ENCODE data around the gene ICAM3.

ICAM3 gene

DNA sequence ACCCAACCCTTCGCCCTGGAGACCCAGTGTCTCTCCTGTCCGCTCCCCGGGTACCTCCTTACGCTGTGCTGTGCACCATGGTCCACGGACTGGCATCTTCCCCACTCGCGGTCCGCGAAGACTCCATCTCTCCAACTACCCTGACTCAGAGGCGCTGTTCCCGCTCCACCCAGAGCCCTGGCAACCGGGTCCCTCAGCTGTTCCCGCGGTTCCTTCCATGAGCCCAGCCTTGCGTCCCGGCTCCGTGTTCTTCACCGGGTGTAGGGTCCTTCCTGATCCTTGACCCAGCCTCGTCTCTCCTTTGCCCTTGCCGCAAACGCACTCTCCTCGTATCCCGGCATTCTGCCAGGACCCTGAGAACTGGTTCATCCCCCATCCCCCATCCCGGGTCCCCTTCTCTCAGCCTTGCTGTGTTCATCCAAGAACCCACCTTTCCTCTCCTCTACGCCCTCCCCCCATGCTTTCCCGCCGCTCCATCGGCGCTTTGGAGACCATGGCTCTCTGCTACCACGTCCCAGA lies 49.0 kb downstream of the ICAM3 start:
- peak; percentile 92 for DNase-seq

DNA sequence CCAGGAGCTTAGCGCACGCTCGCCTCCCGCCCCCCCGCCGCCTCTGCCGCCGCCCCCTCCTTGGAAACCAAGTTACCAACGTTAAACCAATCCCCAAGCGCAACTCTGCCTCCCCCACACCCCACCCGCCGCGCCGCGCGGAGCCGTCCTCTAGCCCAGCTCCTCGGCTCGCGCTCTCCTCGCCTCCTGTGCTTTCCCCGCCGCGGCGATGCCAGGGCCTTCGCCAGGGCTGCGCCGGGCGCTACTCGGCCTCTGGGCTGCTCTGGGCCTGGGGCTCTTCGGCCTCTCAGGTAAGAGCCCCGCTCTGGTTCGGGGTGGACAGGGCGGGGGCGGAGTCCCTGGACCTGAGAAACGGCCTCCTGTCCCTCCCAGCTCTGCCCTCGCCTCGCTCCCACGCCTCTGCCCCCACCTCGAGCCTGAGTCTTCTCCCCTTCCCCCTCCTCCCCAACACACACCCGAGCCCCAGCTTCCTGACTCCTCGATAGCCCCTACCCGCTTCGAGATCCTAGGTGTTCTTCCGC lies 49.5 kb downstream of the ICAM3 start, which contains the start of gene ICAM5:
Gene ICAM5, plus strand, starts transcription at position 117 of the 521 bp plus-strand sequence. Its CDS starts 92 bp downstream, at position 209.
- DNase-seq, result peak; percentile 97

DNA sequence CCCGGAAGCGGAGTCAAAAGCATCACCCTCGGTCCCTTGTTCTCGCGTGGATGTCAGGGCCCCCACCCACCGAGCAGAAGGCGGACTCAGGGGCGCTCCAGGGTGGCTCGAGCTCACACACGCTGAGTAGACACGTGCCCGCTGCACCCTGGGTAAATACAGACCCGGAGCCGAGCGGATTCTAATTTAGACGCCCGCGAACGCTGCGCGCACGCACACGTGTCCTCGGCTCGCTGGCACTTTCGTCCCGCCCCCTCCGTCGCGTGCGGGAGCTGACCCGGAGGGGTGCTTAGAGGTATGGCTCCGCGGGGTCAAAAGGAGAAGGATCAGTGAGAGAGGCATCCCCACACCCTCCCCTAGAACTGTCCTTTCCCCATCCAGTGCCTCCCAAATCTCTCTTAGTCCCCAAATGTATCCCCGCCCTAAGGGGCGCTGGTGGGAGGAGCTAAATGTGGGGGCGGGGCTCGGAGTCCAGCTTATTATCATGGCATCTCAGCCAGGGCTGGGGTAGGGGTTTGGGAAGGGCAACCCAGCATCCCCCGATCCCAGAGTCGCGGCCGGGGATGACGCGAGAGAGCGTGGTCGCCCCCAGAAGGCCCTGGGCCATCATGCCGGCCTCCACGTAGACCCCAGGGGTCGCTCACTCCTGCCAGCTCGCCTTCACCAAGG lies 50.1 kb downstream of the ICAM3 start:
- DNase-seq, result peak; percentile 100

DNA sequence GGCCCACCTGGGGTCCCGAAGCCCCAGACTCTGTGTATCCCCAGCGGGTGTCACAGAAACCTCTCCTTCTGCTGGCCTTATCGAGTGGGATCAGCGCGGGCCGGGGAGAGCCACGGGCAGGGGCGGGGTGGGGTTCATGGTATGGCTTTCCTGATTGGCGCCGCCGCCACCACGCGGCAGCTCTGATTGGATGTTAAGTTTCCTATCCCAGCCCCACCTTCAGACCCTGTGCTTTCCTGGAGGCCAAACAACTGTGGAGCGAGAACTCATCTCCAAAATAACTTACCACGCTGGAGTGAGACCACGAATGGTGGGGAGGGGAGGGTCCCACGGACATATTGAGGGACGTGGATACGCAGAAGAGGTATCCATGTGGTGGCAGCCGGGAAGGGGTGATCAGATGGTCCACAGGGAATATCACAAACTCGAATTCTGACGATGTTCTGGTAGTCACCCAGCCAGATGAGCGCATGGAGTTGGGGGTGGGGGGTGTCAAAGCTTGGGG lies 50.7 kb downstream of the ICAM3 start:
- DNase-seq, result peak; percentile 100

DNA sequence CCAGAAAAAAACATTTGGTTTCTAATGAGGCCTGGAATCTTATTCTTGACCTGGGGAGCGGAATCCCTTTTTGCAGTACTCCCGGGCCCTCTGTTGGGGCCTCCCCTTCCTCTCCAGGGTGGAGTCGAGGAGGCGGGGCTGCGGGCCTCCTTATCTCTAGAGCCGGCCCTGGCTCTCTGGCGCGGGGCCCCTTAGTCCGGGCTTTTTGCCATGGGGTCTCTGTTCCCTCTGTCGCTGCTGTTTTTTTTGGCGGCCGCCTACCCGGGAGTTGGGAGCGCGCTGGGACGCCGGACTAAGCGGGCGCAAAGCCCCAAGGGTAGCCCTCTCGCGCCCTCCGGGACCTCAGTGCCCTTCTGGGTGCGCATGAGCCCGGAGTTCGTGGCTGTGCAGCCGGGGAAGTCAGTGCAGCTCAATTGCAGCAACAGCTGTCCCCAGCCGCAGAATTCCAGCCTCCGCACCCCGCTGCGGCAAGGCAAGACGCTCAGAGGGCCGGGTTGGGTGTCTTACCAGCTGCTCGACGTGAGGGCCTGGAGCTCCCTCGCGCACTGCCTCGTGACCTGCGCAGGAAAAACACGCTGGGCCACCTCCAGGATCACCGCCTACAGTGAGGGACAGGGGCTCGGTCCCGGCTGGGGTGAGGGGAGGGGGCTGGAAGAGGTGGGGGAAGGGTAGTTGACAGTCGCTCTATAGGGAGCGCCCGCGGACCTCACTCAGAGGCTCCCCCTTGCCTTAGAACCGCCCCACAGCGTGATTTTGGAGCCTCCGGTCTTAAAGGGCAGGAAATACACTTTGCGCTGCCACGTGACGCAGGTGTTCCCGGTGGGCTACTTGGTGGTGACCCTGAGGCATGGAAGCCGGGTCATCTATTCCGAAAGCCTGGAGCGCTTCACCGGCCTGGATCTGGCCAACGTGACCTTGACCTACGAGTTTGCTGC lies 52.4 kb downstream of the ICAM3 start, which contains the start of gene ICAM4:
Gene ICAM4, plus strand, starts transcription at position 153 of the 935 bp plus-strand sequence. Its CDS starts 58 bp downstream, at position 211.
- peak; percentile 100 for DNase-seq

DNA sequence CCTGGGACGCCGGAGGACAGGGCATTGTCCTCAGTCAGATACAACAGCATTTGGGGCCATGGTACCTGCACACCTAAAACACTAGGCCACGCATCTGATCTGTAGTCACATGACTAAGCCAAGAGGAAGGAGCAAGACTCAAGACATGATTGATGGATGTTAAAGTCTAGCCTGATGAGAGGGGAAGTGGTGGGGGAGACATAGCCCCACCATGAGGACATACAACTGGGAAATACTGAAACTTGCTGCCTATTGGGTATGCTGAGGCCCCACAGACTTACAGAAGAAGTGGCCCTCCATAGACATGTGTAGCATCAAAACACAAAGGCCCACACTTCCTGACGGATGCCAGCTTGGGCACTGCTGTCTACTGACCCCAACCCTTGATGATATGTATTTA lies 54.0 kb downstream of the ICAM3 start:
- DNase-seq, result no peak

DNA sequence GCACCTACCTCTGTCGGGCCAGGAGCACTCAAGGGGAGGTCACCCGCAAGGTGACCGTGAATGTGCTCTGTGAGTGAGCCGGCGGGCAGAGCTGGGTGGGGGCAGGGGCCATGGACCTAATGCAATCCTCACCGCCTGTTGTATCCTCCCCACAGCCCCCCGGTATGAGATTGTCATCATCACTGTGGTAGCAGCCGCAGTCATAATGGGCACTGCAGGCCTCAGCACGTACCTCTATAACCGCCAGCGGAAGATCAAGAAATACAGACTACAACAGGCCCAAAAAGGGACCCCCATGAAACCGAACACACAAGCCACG lies 54.5 kb downstream of the ICAM3 start:
- DNase-seq, result no peak

DNA sequence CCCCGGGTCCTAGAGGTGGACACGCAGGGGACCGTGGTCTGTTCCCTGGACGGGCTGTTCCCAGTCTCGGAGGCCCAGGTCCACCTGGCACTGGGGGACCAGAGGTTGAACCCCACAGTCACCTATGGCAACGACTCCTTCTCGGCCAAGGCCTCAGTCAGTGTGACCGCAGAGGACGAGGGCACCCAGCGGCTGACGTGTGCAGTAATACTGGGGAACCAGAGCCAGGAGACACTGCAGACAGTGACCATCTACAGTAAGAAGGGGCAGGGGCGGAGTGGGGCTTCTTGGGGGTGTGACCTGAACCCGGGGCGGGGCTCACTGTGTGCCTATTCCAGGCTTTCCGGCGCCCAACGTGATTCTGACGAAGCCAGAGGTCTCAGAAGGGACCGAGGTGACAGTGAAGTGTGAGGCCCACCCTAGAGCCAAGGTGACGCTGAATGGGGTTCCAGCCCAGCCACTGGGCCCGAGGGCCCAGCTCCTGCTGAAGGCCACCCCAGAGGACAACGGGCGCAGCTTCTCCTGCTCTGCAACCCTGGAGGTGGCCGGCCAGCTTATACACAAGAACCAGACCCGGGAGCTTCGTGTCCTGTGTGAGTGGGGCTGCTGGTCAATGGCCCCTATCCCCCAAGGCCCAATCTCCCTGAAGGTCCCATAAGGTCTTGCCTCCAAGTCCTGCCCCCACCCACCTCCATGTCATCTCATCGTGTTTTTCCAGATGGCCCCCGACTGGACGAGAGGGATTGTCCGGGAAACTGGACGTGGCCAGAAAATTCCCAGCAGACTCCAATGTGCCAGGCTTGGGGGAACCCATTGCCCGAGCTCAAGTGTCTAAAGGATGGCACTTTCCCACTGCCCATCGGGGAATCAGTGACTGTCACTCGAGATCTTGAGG lies 55.1 kb downstream of the ICAM3 start:
- no peak for DNase-seq
